PC-9 (cell line): ENCODE data around the gene OLIG2.

Experiments used
- EZH2 ChIP-seq: fragments of 200-600 bp; sonication (generic); IDR thresholded peaks from 2 replicates; pipeline ENCODE4 v1.8.0; 2017; ENCODE audit warnings: antibody characterized with exemption, low read depth
- TF ChIP-seq, protein P1 (sequence below): fragments of 200-600 bp; sonication (generic); conservative IDR thresholded peaks from 2 replicates; pipeline ENCODE4 v1.6.1; 2017; ENCODE audit warnings: mixed run types, antibody characterized with exemption, mild to moderate bottlenecking, moderate library complexity

DNA sequence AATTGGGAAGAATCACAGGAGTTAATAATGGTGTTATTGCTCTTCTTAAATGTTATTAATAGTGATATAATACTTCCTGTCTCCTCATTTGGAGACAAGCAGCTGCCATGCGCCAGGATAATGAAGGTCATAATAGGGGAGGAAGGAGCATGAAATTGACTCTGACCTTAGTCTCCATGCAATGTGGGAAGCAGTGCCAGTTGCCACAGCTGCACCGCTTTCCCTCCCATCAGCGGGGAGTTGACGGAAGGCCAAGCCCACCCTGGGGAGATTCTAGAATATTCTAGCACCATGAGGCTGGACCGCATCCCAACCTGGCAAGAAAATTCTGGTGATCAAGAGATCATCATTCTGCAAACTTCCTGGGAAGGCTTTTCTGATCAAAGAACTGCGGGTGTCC, 33.2 kb downstream of the OLIG2 start:
- TF ChIP-seq, protein P1, sequence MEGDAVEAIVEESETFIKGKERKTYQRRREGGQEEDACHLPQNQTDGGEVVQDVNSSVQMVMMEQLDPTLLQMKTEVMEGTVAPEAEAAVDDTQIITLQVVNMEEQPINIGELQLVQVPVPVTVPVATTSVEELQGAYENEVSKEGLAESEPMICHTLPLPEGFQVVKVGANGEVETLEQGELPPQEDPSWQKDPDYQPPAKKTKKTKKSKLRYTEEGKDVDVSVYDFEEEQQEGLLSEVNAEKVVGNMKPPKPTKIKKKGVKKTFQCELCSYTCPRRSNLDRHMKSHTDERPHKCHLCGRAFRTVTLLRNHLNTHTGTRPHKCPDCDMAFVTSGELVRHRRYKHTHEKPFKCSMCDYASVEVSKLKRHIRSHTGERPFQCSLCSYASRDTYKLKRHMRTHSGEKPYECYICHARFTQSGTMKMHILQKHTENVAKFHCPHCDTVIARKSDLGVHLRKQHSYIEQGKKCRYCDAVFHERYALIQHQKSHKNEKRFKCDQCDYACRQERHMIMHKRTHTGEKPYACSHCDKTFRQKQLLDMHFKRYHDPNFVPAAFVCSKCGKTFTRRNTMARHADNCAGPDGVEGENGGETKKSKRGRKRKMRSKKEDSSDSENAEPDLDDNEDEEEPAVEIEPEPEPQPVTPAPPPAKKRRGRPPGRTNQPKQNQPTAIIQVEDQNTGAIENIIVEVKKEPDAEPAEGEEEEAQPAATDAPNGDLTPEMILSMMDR: no peak
- TF ChIP-seq EZH2: no peak
